ENCODE results near the gene WNT7B.

Gene WNT7B

DNA sequence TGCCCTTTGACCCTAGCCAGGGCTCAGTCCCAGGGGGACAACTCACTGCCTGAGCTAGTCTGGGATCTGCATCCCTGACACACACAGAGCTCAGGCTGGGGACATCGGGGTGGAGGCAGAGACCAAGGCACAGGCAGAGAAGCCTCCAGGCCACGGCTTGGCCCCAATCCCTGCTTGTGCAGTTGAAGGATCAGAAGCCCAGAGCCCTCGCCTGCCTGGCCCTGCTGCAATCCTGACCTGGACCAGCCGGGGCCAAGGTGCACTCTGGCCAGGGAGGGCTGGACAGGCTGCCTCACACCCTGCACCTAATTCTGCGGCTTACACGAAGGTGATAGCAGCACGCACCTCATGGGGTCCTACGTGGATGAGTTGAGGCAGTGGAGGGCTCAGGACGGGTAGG lies 34.6 kb downstream of the WNT7B start:
- Histone ChIP-seq H3K9ac (no peak overlapping the region), H3K4me1 (ENCODE audit: low read depth, poor library complexity, severe bottlenecking) (no peaks in the 10 kb centered on the region), H3K27me3 (ENCODE audit: insufficient read depth, low read depth) (peaks cover 79% of the 10 kb centered on the region), H3K4me3 (IDR thresholded peaks at IDR 0.05; ENCODE audit: insufficient read depth, low read depth, low read length) (no peak overlapping the region), H3K27ac (no peak overlapping the region), H3K79me2 (ENCODE audit: insufficient read depth, low read depth) (no peaks in the 10 kb centered on the region), H2AFZ (ENCODE audit: low read depth) (no peak overlapping the region), H3K36me3 (ENCODE audit: insufficient read depth) (no peaks in the 10 kb centered on the region), H3K4me2 (no peak overlapping the region), H4K20me1 (ENCODE audit: insufficient read depth) (no peaks in the 10 kb centered on the region)
- TF ChIP-seq CTCF (conservative IDR thresholded peaks at IDR 0.05; ENCODE audit: low read depth, low read length), result no peak

- Histone ChIP-seq H3K4me3 (IDR thresholded peaks at IDR 0.05; ENCODE audit: insufficient read depth, low read depth, low read length) (no peak overlapping the region), H3K27ac (no peak overlapping the region), H3K27me3 (ENCODE audit: insufficient read depth, low read depth) (peaks cover 80% of the 10 kb centered on the region), H3K36me3 (ENCODE audit: insufficient read depth) (no peaks in the 10 kb centered on the region), H3K9ac (no peak overlapping the region), H3K79me2 (ENCODE audit: insufficient read depth, low read depth) (no peaks in the 10 kb centered on the region), H3K4me1 (ENCODE audit: low read depth, poor library complexity, severe bottlenecking) (no peaks in the 10 kb centered on the region), H2AFZ (ENCODE audit: low read depth) (no peak overlapping the region), H3K4me2 (no peak overlapping the region), H4K20me1 (ENCODE audit: insufficient read depth) (no peaks in the 10 kb centered on the region)
- no peak for TF ChIP-seq CTCF (conservative IDR thresholded peaks at IDR 0.05; ENCODE audit: low read depth, low read length)
Measured at GRCh38 chr22:45938913-45939312, 38.0 kb downstream of the WNT7B start.

- H3K27ac ChIP-seq, result no peak overlapping the region
- no peak for TF ChIP-seq CTCF (conservative IDR thresholded peaks at IDR 0.05; ENCODE audit: low read depth, low read length)
- H3K27me3 ChIP-seq (ENCODE audit: insufficient read depth, low read depth), result peaks cover 79% of the 10 kb centered on the region
Measured at GRCh38 chr22:45937960-45938359, 39.0 kb downstream of the WNT7B start.

GRCh38 chr22:45935573-45935972 lies 41.4 kb downstream of the WNT7B start:
- no peak overlapping the region for H2AFZ ChIP-seq (ENCODE audit: low read depth)
- no peaks in the 10 kb centered on the region for H3K79me2 ChIP-seq (ENCODE audit: insufficient read depth, low read depth)
- no peak for TF ChIP-seq CTCF (conservative IDR thresholded peaks at IDR 0.05; ENCODE audit: low read depth, low read length)
- H4K20me1 ChIP-seq (ENCODE audit: insufficient read depth), result no peaks in the 10 kb centered on the region
- no peak overlapping the region for H3K9ac ChIP-seq
- H3K36me3 ChIP-seq (ENCODE audit: insufficient read depth), result no peaks in the 10 kb centered on the region
- H3K4me3 ChIP-seq (IDR thresholded peaks at IDR 0.05; ENCODE audit: insufficient read depth, low read depth, low read length), result no peak overlapping the region
- H3K27ac ChIP-seq, result no peak overlapping the region
- peaks cover 77% of the 10 kb centered on the region for H3K27me3 ChIP-seq (ENCODE audit: insufficient read depth, low read depth)
- no peak overlapping the region for H3K4me2 ChIP-seq
- no peaks in the 10 kb centered on the region for H3K4me1 ChIP-seq (ENCODE audit: low read depth, poor library complexity, severe bottlenecking)

More at GRCh38 chr22:45937960-45938359, 39.0 kb downstream of the WNT7B start:
- no peaks in the 10 kb centered on the region for H3K79me2 ChIP-seq (ENCODE audit: insufficient read depth, low read depth)
- no peak overlapping the region for H3K4me3 ChIP-seq (IDR thresholded peaks at IDR 0.05; ENCODE audit: insufficient read depth, low read depth, low read length)
- no peaks in the 10 kb centered on the region for H3K36me3 ChIP-seq (ENCODE audit: insufficient read depth)
- H3K4me2 ChIP-seq, result no peak overlapping the region
- no peak overlapping the region for H2AFZ ChIP-seq (ENCODE audit: low read depth)
- no peak overlapping the region for H3K9ac ChIP-seq
- no peaks in the 10 kb centered on the region for H3K4me1 ChIP-seq (ENCODE audit: low read depth, poor library complexity, severe bottlenecking)
- H4K20me1 ChIP-seq (ENCODE audit: insufficient read depth), result no peaks in the 10 kb centered on the region
